ENCODE data around the gene FOXP1. TPM values are rescaled to one million over a fixed set of nuclear protein-coding genes. Genes with fewer than 3 reads are reported as not detected.

Gene FOXP1
- total and polyA plus RNA-seq, 3 donors from 2014 or later = 37.8 to 105 (median 75.9) TPM

- intact Hi-C loops (cut with DNase I; ENCODE audit: low total_unique reads) = no loop called here
- H3K27ac ChIP-seq = peak overlapping the region in 1 of 2 donors; percentile 50
- H3K36me3 ChIP-seq (ENCODE audit: low read depth, missing control alignments) = no peaks in the 10 kb centered on the region
- H3K4me1 ChIP-seq = peaks cover 29% of the 10 kb centered on the region
- TF ChIP-seq CTCF (IDR thresholded peaks at IDR 0.05) (no peak), POLR2A (IDR thresholded peaks at IDR 0.05) (no peak)
- 48 to 52% methylated on average over 19 of the region's 19 CpGs for WGBS, 2 donors
- H3K4me3 ChIP-seq = no peak overlapping the region
- H3K27me3 ChIP-seq = no peaks in the 10 kb centered on the region
- H3K9me3 ChIP-seq = no peaks in the 10 kb centered on the region
- DNase-seq = peak; percentile 60
Observed at GRCh38 chr3:71245971-71246880, 337.3 kb downstream of the FOXP1 start.

- no peak for TF ChIP-seq POLR2A (IDR thresholded peaks at IDR 0.05)
- TF ChIP-seq CTCF (IDR thresholded peaks at IDR 0.05) = no peak
- Histone ChIP-seq H3K27ac (peak overlapping the region; percentile 36 to 50), H3K36me3 (ENCODE audit: low read depth, missing control alignments) (no peaks in the 10 kb centered on the region), H3K9me3 (no peaks in the 10 kb centered on the region), H3K4me1 (peaks cover 32% of the 10 kb centered on the region), H3K27me3 (no peaks in the 10 kb centered on the region), H3K4me3 (peak overlapping the region in 1 of 2 donors; percentile 2)
- WGBS, 2 donors = 14 to 21% methylated on average over 8 of the region's 8 CpGs
- intact Hi-C loops (cut with DNase I; ENCODE audit: low total_unique reads) = no loop called here
- peak; percentile 62 for DNase-seq
Observed at GRCh38 chr3:71244826-71245488, 338.6 kb downstream of the FOXP1 start.

- Histone ChIP-seq H3K4me3 (peak overlapping the region in 1 of 2 donors; percentile 2), H3K27me3 (no peaks in the 10 kb centered on the region), H3K36me3 (ENCODE audit: low read depth, missing control alignments) (no peaks in the 10 kb centered on the region), H3K27ac (peak overlapping the region; percentile 36 to 50), H3K4me1 (peaks cover 35% of the 10 kb centered on the region), H3K9me3 (no peaks in the 10 kb centered on the region)
- intact Hi-C loops (cut with DNase I; ENCODE audit: low total_unique reads) = no loop called here
- 62 to 66% methylated on average over 9 of the region's 9 CpGs for WGBS, 2 donors
- TF ChIP-seq CTCF (IDR thresholded peaks at IDR 0.05) (no peak), POLR2A (IDR thresholded peaks at IDR 0.05) (no peak)
- DNase-seq = no peak
Observed at GRCh38 chr3:71244153-71244825, 339.2 kb downstream of the FOXP1 start.

- intact Hi-C loops (cut with DNase I; ENCODE audit: low total_unique reads) = no loop called here
- Histone ChIP-seq H3K36me3 (ENCODE audit: low read depth, missing control alignments) (no peaks in the 10 kb centered on the region), H3K27me3 (no peaks in the 10 kb centered on the region), H3K4me3 (no peak overlapping the region), H3K4me1 (peaks cover 35% of the 10 kb centered on the region), H3K9me3 (no peaks in the 10 kb centered on the region), H3K27ac (no peak overlapping the region)
- 61 to 84% methylated on average over 8 of the region's 8 CpGs for WGBS, 2 donors
- DNase-seq = no peak
- TF ChIP-seq CTCF (IDR thresholded peaks at IDR 0.05) (no peak), POLR2A (IDR thresholded peaks at IDR 0.05) (no peak)
Observed at GRCh38 chr3:71243229-71243628, 340.3 kb downstream of the FOXP1 start.
